ENCODE measurements around the gene CELSR1.
"Not testable (repeated sequence)": the region's sequence is repeated elsewhere in the genome, so short reads cannot be mapped to it uniquely, and the experiment has no call there.

Gene CELSR1

DNA sequence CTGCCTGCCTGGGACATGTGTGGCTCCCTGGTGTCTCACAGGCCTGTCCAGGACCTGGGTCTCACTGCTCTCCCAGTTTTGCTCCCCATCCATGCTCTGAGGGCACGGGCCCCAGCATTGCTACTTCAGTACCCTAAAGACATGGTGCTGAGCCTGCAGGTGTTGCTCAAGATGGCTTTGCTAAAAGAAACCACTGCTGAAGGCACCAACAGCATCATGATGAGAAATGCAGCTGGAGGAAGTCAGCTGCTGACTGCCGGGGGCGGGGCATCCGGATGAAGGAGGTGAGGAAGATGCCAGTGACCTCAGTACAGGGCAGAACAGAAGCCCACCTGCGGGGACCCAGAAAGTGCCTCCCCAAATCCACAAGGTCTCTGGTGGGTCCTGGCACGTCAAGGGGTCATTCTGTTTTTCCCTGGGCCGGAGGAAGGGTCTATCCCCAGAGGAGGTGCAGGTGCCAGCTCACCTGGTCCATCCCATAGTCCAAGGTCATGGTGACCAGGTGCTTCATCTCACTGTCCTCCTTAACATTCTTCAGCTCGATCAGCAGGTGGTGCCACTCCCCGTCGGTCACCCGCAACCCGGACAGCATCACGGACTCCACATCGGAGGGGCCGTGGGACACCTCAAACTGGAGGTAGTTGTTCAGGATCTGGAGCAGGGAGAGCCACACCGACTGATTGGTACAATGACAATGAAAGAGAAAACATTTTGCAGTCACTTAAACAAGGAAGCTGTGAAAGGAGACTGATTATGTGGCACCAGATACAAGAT is 138.0 kb downstream of the CELSR1 start:
- Histone ChIP-seq H3K36me3 (no peaks in the 10 kb centered on the region), H3K27me3 (no peaks in the 10 kb centered on the region), H3K4me1 (no peaks in the 10 kb centered on the region), H3K4me3 (ENCODE audit: low read depth, low read length) (no peak overlapping the region), H3K9me3 (no peaks in the 10 kb centered on the region)
- TF ChIP-seq, protein P1, sequence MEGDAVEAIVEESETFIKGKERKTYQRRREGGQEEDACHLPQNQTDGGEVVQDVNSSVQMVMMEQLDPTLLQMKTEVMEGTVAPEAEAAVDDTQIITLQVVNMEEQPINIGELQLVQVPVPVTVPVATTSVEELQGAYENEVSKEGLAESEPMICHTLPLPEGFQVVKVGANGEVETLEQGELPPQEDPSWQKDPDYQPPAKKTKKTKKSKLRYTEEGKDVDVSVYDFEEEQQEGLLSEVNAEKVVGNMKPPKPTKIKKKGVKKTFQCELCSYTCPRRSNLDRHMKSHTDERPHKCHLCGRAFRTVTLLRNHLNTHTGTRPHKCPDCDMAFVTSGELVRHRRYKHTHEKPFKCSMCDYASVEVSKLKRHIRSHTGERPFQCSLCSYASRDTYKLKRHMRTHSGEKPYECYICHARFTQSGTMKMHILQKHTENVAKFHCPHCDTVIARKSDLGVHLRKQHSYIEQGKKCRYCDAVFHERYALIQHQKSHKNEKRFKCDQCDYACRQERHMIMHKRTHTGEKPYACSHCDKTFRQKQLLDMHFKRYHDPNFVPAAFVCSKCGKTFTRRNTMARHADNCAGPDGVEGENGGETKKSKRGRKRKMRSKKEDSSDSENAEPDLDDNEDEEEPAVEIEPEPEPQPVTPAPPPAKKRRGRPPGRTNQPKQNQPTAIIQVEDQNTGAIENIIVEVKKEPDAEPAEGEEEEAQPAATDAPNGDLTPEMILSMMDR (IDR thresholded peaks at IDR 0.05; ENCODE audit: low read depth, low read length): no peak
- DNase-seq: no peak

DNA sequence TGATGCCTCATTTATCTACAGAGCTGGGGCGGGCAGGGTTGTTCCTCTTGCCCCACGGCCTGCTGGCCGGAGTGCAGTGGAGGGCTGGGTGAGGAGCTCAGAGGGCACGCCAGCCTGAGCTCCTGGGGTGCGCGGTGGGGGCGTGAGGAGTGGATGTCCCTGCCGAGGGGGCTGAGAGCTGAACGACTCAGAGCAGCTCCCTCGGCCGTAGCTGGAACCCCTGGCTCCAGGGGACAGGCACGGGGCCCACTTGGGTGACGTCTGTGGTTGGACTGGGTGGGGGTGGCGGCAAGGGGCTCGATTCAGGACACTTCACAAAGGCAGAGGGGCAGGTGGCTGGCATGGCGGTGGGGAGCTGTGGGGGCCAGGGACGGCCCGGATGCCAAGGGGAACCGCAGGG is 139.5 kb downstream of the CELSR1 start:
- no peak for DNase-seq
- Histone ChIP-seq H3K36me3 (no peaks in the 10 kb centered on the region), H3K9me3 (no peaks in the 10 kb centered on the region), H3K4me1 (no peaks in the 10 kb centered on the region), H3K27me3 (no peaks in the 10 kb centered on the region), H3K4me3 (ENCODE audit: low read depth, low read length) (no peak overlapping the region)
- TF ChIP-seq, protein P1 (IDR thresholded peaks at IDR 0.05; ENCODE audit: low read depth, low read length): no peak

DNA sequence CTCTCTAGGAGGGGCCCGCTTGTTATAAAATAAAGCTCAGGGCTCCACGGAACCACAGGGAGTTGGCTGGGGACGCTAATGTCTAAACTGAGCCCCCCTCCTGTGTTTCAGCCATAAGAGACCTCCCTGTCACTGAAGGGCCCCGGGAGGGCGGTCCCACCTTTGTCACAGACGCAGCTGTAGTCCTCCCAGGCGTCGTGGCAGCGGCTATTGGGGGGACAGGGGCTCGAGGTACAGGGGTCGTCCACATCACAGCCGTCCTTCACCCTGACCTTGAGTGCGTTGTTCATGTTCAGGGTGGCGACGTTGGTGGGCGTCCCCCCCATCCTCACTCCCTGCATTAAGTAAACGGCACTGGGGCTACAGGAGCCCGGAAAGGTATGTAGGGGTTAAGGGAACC is 139.9 kb downstream of the CELSR1 start:
- Histone ChIP-seq H3K9me3 (no peaks in the 10 kb centered on the region), H3K4me1 (no peaks in the 10 kb centered on the region), H3K27me3 (no peaks in the 10 kb centered on the region), H3K36me3 (no peaks in the 10 kb centered on the region), H3K4me3 (ENCODE audit: low read depth, low read length) (no peak overlapping the region)
- TF ChIP-seq, protein P1 (IDR thresholded peaks at IDR 0.05; ENCODE audit: low read depth, low read length): no peak
- no peak for DNase-seq

DNA sequence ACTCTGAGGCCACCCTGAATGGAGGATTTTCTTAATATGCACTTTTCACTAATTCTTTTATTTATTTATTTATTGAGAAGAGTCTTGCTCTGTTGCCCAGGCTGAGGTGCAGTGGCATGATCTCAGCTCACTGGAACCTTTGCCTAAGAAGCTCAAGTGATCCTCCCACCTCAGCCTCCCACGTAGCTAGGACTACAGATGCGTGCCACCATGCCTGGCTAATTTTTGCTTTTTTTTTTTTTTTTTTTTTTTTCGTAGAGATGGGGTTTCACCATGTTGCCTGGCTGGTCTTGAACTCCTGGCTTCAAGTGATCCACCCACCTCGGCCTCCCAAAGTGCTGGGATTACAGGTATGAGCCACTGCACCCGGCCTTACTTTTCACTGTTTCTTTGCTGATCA is 140.4 kb downstream of the CELSR1 start:
- not testable (repeated sequence) for DNase-seq; H3K36me3 ChIP-seq; H3K27me3 ChIP-seq; H3K9me3 ChIP-seq; H3K4me3 ChIP-seq (ENCODE audit: low read depth, low read length); H3K4me1 ChIP-seq

DNA sequence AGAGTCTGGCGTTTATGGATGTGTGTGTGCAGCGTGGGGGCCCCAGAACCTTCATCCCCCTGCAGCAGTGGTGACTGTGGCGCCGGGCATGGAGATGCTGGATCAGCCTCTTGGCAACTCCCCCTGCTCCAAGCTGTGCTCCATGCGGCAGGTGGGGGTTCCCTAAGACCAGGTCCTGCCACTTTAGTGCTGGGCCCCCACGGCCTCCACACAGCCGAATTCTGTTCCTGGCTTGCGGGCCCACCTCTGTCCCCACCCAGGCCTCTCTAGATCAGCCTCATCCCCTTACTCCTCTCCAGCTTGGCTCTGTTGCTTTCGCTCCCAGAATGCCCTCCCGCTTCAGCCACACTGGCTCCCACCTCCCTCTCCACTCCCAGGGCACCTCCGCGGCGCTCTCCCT is 142.3 kb downstream of the CELSR1 start:
- H3K36me3 ChIP-seq: no peaks in the 10 kb centered on the region
- no peak overlapping the region for H3K4me3 ChIP-seq (ENCODE audit: low read depth, low read length)
- no peaks in the 10 kb centered on the region for H3K27me3 ChIP-seq
- no peaks in the 10 kb centered on the region for H3K9me3 ChIP-seq
- DNase-seq: no peak
- TF ChIP-seq, protein P1 (IDR thresholded peaks at IDR 0.05; ENCODE audit: low read depth, low read length): no peak
- H3K4me1 ChIP-seq: no peaks in the 10 kb centered on the region

DNA sequence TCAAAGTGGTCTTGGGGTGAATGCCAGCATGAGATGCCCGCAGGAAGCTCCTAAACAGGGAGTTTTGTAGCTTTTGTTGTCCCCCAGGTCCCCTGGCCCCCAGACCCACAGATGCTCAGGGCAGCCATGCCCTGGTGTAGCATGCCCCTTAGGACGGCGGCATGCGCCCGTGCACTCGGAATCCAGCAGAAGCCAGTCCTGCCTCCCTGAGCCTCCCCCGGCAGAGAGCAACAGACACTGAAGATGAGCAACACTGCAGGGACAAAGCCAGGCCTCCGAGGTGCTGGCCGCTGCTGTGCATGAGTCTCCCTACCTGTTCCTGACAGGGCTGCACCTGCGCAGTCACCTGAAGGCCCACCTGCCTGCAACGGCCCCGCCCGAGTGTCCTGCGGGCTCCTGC is 142.8 kb downstream of the CELSR1 start:
- no peak overlapping the region for H3K4me3 ChIP-seq (ENCODE audit: low read depth, low read length)
- TF ChIP-seq, protein P1 (IDR thresholded peaks at IDR 0.05; ENCODE audit: low read depth, low read length): no peak

More for the DNA sequence above, 142.8 kb downstream of the CELSR1 start:
- H3K27me3 ChIP-seq: no peaks in the 10 kb centered on the region
- H3K36me3 ChIP-seq: no peaks in the 10 kb centered on the region
- H3K9me3 ChIP-seq: no peaks in the 10 kb centered on the region
- no peak for DNase-seq
- no peaks in the 10 kb centered on the region for H3K4me1 ChIP-seq
